ENCODE results near the gene MAP7D3.

- TF ChIP-seq TCF3 (IDR thresholded peaks at IDR 0.05; ENCODE audit: borderline replicate concordance, insufficient read depth, low read depth, low read length), result no peak
- no peak for TF ChIP-seq TAF1 (IDR thresholded peaks at IDR 0.05; ENCODE audit: borderline replicate concordance, low read depth, low read length)
- TF ChIP-seq, protein P1, sequence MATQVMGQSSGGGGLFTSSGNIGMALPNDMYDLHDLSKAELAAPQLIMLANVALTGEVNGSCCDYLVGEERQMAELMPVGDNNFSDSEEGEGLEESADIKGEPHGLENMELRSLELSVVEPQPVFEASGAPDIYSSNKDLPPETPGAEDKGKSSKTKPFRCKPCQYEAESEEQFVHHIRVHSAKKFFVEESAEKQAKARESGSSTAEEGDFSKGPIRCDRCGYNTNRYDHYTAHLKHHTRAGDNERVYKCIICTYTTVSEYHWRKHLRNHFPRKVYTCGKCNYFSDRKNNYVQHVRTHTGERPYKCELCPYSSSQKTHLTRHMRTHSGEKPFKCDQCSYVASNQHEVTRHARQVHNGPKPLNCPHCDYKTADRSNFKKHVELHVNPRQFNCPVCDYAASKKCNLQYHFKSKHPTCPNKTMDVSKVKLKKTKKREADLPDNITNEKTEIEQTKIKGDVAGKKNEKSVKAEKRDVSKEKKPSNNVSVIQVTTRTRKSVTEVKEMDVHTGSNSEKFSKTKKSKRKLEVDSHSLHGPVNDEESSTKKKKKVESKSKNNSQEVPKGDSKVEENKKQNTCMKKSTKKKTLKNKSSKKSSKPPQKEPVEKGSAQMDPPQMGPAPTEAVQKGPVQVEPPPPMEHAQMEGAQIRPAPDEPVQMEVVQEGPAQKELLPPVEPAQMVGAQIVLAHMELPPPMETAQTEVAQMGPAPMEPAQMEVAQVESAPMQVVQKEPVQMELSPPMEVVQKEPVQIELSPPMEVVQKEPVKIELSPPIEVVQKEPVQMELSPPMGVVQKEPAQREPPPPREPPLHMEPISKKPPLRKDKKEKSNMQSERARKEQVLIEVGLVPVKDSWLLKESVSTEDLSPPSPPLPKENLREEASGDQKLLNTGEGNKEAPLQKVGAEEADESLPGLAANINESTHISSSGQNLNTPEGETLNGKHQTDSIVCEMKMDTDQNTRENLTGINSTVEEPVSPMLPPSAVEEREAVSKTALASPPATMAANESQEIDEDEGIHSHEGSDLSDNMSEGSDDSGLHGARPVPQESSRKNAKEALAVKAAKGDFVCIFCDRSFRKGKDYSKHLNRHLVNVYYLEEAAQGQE (IDR thresholded peaks at IDR 0.05; ENCODE audit: low read depth, low read length), result no peak
- TF ChIP-seq GATAD2B (conservative IDR thresholded peaks at IDR 0.05; ENCODE audit: low read depth), result no peak
- TF ChIP-seq, protein P2, sequence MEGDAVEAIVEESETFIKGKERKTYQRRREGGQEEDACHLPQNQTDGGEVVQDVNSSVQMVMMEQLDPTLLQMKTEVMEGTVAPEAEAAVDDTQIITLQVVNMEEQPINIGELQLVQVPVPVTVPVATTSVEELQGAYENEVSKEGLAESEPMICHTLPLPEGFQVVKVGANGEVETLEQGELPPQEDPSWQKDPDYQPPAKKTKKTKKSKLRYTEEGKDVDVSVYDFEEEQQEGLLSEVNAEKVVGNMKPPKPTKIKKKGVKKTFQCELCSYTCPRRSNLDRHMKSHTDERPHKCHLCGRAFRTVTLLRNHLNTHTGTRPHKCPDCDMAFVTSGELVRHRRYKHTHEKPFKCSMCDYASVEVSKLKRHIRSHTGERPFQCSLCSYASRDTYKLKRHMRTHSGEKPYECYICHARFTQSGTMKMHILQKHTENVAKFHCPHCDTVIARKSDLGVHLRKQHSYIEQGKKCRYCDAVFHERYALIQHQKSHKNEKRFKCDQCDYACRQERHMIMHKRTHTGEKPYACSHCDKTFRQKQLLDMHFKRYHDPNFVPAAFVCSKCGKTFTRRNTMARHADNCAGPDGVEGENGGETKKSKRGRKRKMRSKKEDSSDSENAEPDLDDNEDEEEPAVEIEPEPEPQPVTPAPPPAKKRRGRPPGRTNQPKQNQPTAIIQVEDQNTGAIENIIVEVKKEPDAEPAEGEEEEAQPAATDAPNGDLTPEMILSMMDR (IDR thresholded peaks at IDR 0.05 in 2 of 3, conservative IDR thresholded peaks at IDR 0.05 in 1 of 3; ENCODE audit: control insufficient read depth in 2 of 3, extremely low read depth in 1 of 3, insufficient read depth in 1 of 3, low read depth in 3 of 3, low read length in 3 of 3), result no peak
- TF ChIP-seq JUND (IDR thresholded peaks at IDR 0.05; ENCODE audit: low read depth, low read length), result no peak
- TF ChIP-seq MAX (IDR thresholded peaks at IDR 0.05; ENCODE audit: low read depth, low read length), result no peak
- no peak for TF ChIP-seq GABPA (IDR thresholded peaks at IDR 0.05; ENCODE audit: low read depth)
Observed at GRCh38 chrX:136271300-136271699, 20.1 kb upstream of the MAP7D3 start.

All from GM12878 (cell line).